ENCODE results near the gene TPRKB. TPM values are rescaled to one million over a fixed set of nuclear protein-coding genes. Genes with fewer than 3 reads are reported as not detected.
"Not testable (repeated sequence)": the region's sequence is repeated elsewhere in the genome, so short reads cannot be mapped to it uniquely, and the experiment has no call there.

TPRKB gene
- total RNA-seq, 1 donor from 2014 or later, result 33.6 TPM

DNA sequence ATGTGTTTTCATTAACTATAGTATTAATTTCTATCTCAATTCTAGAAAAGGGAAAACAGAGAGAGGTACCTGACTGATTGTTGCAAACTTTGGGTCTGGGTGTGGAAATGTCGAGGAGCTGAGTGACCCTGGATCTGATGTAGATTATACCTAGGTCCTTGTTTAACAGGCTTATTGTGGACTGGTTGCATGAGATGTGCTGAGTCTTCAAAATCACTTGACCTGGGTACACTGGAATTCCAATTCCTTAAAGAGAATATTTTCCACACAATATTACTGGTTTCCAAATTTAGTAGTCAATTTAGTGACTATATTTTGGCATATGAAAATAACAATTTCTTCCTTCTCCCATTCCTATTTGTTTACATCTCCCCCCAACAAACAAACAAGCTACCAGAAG lies 29.2 kb upstream of the TPRKB start:
- Mint-ChIP-seq H3K27me3 (no peaks in the 10 kb centered on the region), H3K4me1 (ENCODE audit: unreplicated experiment) (no peaks in the 10 kb centered on the region), H3K36me3 (peaks cover 40% of the 10 kb centered on the region), H3K9me3 (no peaks in the 10 kb centered on the region), H3K4me3 (no peak overlapping the region), H3K27ac (no peak overlapping the region)
- TF ChIP-seq CTCF (conservative IDR thresholded peaks at IDR 0.05), result no peak
- no peak for DNase-seq (ENCODE audit: extremely low spot score, unreplicated experiment)

- DNase-seq (ENCODE audit: extremely low spot score, unreplicated experiment), result no peak
- Mint-ChIP-seq H3K4me1 (ENCODE audit: unreplicated experiment) (no peaks in the 10 kb centered on the region), H3K27me3 (no peaks in the 10 kb centered on the region), H3K36me3 (peaks cover 32% of the 10 kb centered on the region), H3K9me3 (no peaks in the 10 kb centered on the region), H3K4me3 (no peak overlapping the region), H3K27ac (no peak overlapping the region)
- no peak for TF ChIP-seq CTCF (conservative IDR thresholded peaks at IDR 0.05)
Observed at GRCh38 chr2:73764945-73765344, 27.8 kb upstream of the TPRKB start.

DNA sequence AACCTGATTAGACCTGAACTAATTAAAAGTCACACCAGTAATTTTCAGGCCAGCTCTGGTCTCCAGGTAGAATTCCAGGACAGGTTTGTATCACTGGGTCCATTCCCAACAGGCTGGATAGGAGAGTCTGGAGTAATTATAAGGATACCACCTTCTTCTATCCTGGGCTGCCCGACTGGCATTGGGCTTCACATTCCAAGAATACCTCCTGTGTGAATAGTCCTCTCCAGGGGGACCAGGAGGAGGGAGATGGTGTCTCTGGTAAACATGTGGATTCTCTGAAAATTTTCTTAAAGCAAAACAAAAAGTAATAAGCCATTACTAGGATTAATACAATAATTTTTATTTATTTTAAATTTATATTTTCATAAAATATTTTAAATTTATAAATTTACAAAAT lies 25.4 kb upstream of the TPRKB start:
- H3K36me3 Mint-ChIP-seq, result peaks cover 31% of the 10 kb centered on the region
- no peak for TF ChIP-seq CTCF (conservative IDR thresholded peaks at IDR 0.05)
- H3K9me3 Mint-ChIP-seq, result no peaks in the 10 kb centered on the region
- H3K27ac Mint-ChIP-seq, result no peak overlapping the region
- no peaks in the 10 kb centered on the region for H3K27me3 Mint-ChIP-seq
- H3K4me3 Mint-ChIP-seq, result no peak overlapping the region
- no peak for DNase-seq (ENCODE audit: extremely low spot score, unreplicated experiment)
- no peaks in the 10 kb centered on the region for H3K4me1 Mint-ChIP-seq (ENCODE audit: unreplicated experiment)

DNA sequence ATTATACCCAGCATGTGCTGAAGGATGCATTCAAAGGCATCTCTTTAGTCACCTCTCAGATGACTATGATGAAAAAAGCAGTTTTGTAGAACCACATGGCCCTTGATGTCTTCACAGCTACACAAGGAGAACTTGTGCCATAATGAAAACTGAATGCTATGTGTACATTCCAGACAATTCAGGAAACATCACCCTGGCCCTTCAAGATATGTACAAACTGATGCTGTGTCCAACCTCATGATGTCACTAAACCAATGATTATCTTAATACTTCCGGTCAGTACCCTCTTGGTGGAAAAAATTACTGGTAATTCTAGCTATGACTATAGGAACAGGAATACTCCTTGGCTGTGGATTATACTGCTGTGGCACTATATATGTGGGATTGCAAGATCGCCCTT lies 22.8 kb upstream of the TPRKB start:
- Mint-ChIP-seq H3K9me3 (no peaks in the 10 kb centered on the region), H3K27ac (no peak overlapping the region), H3K4me1 (ENCODE audit: unreplicated experiment) (no peaks in the 10 kb centered on the region), H3K36me3 (peaks cover 31% of the 10 kb centered on the region), H3K27me3 (no peaks in the 10 kb centered on the region), H3K4me3 (no peak overlapping the region)
- DNase-seq (ENCODE audit: extremely low spot score, unreplicated experiment), result no peak
- TF ChIP-seq CTCF (conservative IDR thresholded peaks at IDR 0.05), result no peak

- Mint-ChIP-seq H3K9me3 (peaks cover 3% of the 10 kb centered on the region), H3K27ac (no peak overlapping the region), H3K27me3 (no peaks in the 10 kb centered on the region), H3K4me3 (no peak overlapping the region), H3K4me1 (ENCODE audit: unreplicated experiment) (no peaks in the 10 kb centered on the region), H3K36me3 (peaks cover 35% of the 10 kb centered on the region)
- no peak for DNase-seq (ENCODE audit: extremely low spot score, unreplicated experiment)
- no peak for TF ChIP-seq CTCF (conservative IDR thresholded peaks at IDR 0.05)
Observed at GRCh38 chr2:73759285-73759764, 22.2 kb upstream of the TPRKB start.

DNA sequence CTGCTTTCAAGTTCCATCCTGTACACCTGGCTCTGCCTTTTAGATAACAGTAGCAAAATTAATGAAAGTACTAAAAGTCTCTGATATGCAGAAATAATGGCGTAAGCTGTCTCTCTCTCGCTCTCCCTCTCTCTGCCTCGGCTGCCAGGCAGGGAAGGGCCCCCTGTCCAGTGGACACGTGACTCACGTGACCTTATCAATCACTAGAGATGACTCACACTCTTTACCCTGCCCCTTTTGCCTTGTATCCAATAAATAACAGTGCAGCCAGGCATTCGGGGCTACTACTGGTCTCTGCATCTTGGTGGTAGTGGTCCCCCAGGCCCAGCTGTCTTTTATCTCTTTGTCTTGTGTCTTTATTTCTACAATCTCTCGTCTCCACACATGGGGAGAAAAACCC lies 17.2 kb upstream of the TPRKB start:
- not testable (repeated sequence) for H3K9me3 Mint-ChIP-seq; H3K4me1 Mint-ChIP-seq (ENCODE audit: unreplicated experiment); H3K27ac Mint-ChIP-seq; DNase-seq (ENCODE audit: extremely low spot score, unreplicated experiment); H3K27me3 Mint-ChIP-seq; H3K4me3 Mint-ChIP-seq
- H3K36me3 Mint-ChIP-seq, result peaks cover 52% of the 10 kb centered on the region

All from type B pancreatic cell (in vitro differentiated cells).